HepG2 (cell line): ENCODE results near the gene CLCN4.

Source experiments
- ARNT ChIP-seq: fragments of 450-650 bp; IDR thresholded peaks from 2 replicates; pipeline ENCODE4 v1.6.1; 2017
- CTCF ChIP-seq: sonication (generic); formaldehyde crosslinking; IDR thresholded peaks from 2 replicates; pipeline ENCODE4 v1.5.0; 2020; ENCODE audit warnings: mild to moderate bottlenecking, missing genetic modification reagents, moderate library complexity
- E2F5 ChIP-seq: sonication (generic); formaldehyde crosslinking; conservative IDR thresholded peaks from 2 replicates; pipeline ENCODE4 v1.4.0; 2020; ENCODE audit warnings: missing genetic modification reagents
- ELF1 ChIP-seq: sonication (generic); formaldehyde crosslinking; IDR thresholded peaks from 2 replicates; pipeline ENCODE4 v1.4.0; 2020; ENCODE audit warnings: missing genetic modification reagents
- EP300 ChIP-seq, 3 experiments: sonication (generic) in 1 of 3; formaldehyde crosslinking in 1 of 3; IDR thresholded peaks; 2 replicates each; pipeline versions ENCODE4 v1.5.1 to v1.6.1; 2011 to 2020; ENCODE audit warnings: low read depth in 2 of 3, low read length in 2 of 3, borderline replicate concordance in 1 of 3, improper control_type of control experiment in 1 of 3, mild to moderate bottlenecking in 1 of 3, missing genetic modification reagents in 1 of 3, moderate library complexity in 1 of 3
- REXO4 ChIP-seq: sonication (generic); formaldehyde crosslinking; IDR thresholded peaks from 2 replicates; pipeline ENCODE4 v1.8.0; 2022; ENCODE audit warnings: missing genetic modification reagents, mild to moderate bottlenecking, borderline replicate concordance
- SRY ChIP-seq: sonication (generic); formaldehyde crosslinking; IDR thresholded peaks from 2 replicates; pipeline ENCODE4 v1.8.0; 2022; ENCODE audit warnings: mild to moderate bottlenecking, missing genetic modification reagents
- TCF12 ChIP-seq, 2 experiments: fragments of 450-650 bp in 1 of 2; sonication (generic) in 1 of 2; formaldehyde crosslinking in 1 of 2; IDR thresholded peaks; 2 replicates each; pipeline versions ENCODE4 v1.6.1 to v1.8.0; 2017 to 2022; ENCODE audit warnings: antibody characterized with exemption in 1 of 2, mild to moderate bottlenecking in 1 of 2, missing genetic modification reagents in 1 of 2, moderate library complexity in 1 of 2
- TIGD3 ChIP-seq: sonication (generic); formaldehyde crosslinking; IDR thresholded peaks from 2 replicates; pipeline ENCODE4 v1.5.1; 2020; ENCODE audit warnings: mild to moderate bottlenecking, missing genetic modification reagents, borderline replicate concordance
- ZC3H4 ChIP-seq: sonication (generic); formaldehyde crosslinking; IDR thresholded peaks from 2 replicates; pipeline ENCODE4 v1.4.0; 2020; ENCODE audit warnings: missing genetic modification reagents, borderline replicate concordance
- ZNF143 ChIP-seq: sonication (generic); formaldehyde crosslinking; IDR thresholded peaks from 2 replicates; pipeline ENCODE4 v1.4.0; 2020; ENCODE audit warnings: missing genetic modification reagents
- ZNF3 ChIP-seq: IDR thresholded peaks from 2 replicates; pipeline ENCODE4 v1.7.0; 2017; ENCODE audit warnings: inconsistent platforms
- ZNF382 ChIP-seq: sonication (generic); formaldehyde crosslinking; IDR thresholded peaks from 2 replicates; pipeline ENCODE4 v1.5.0; 2020; ENCODE audit warnings: missing genetic modification reagents, mild to moderate bottlenecking, borderline replicate concordance
- ZSCAN29 ChIP-seq: sonication (generic); formaldehyde crosslinking; conservative IDR thresholded peaks from 2 replicates; pipeline ENCODE4 v1.4.0; 2020; ENCODE audit warnings: mild to moderate bottlenecking, missing genetic modification reagents

- TF ChIP-seq TIGD3 (CRISPR knock-in tag) (no peak), ZC3H4 (CRISPR knock-in tag) (no peak), REXO4 (no peak), TCF12 (IDR thresholded peaks at IDR 0.05) (no peak), TCF12 (CRISPR knock-in tag; IDR thresholded peaks at IDR 0.05) (no peak), ZNF382 (CRISPR knock-in tag) (no peak), ARNT (no peak), ZNF3 (CRISPR knock-in tag) (no peak), EP300 (IDR thresholded peaks at IDR 0.05; ENCODE audit: low read depth in 2 of 2, low read length in 2 of 2) (no peak), EP300 (CRISPR knock-in tag; IDR thresholded peaks at IDR 0.05; ENCODE audit: borderline replicate concordance) (no peak), SRY (CRISPR knock-in tag) (no peak), ZSCAN29 (CRISPR knock-in tag) (no peak), CTCF (CRISPR knock-in tag) (no peak), ZNF143 (CRISPR knock-in tag) (no peak), ELF1 (CRISPR knock-in tag) (no peak), E2F5 (no peak)
These were observed 52.2 kb downstream of the CLCN4 start for GRCh38 chrX:10208953-10209352.
